Uterus (tissue), 4 donors: ENCODE data around the gene HOXB7. TPM values are rescaled to one million over a fixed set of nuclear protein-coding genes. Genes with fewer than 3 reads are reported as not detected.

Experiments used
- DNase-seq, 2 donors: peaks; one replicate each; pipeline ENCODE4 v3.0.0-alpha.2; 2019 to 2020
- H3K27ac ChIP-seq, 2 donors: fragments of 200-600 bp; sonication (generic); 1 replicate in 1 of 2; 2 replicates in 1 of 2; pipeline ENCODE4 v1.5.1; 2016 to 2018
- H3K27me3 ChIP-seq, 2 donors: fragments of 200-600 bp; sonication (generic); one replicate each; pipeline ENCODE4 v1.5.1; 2018 to 2019; ENCODE audit warnings: control low read depth in 1 of 2
- H3K36me3 ChIP-seq, 2 donors: fragments of 200-600 bp; sonication (generic); one replicate each; pipeline ENCODE4 v1.5.1; 2019; ENCODE audit warnings: control low read depth in 1 of 2
- H3K4me1 ChIP-seq, 2 donors: fragments of 200-600 bp; sonication (generic); one replicate each; pipeline ENCODE4 v1.5.1; 2018 to 2019; ENCODE audit warnings: control low read depth in 1 of 2
- H3K4me3 ChIP-seq, 2 donors: fragments of 200-600 bp; sonication (generic); 1 replicate in 1 of 2; 2 replicates in 1 of 2; pipeline ENCODE4 v1.5.1; 2018 to 2019; ENCODE audit warnings: mild to moderate bottlenecking in 1 of 2
- H3K9me3 ChIP-seq, 2 donors: fragments of 200-600 bp; sonication (generic); one replicate each; pipeline ENCODE4 v1.5.1; 2019; ENCODE audit warnings: control low read depth in 1 of 2
- POLR2A ChIP-seq, 2 donors: fragments of 450-650 bp; IDR thresholded peaks; one replicate each; pipeline ENCODE4 v1.6.1; 2016; ENCODE audit warnings: antibody characterized with exemption in 2 of 2, mild to moderate bottlenecking in 1 of 2, moderate library complexity in 1 of 2
- intact Hi-C: fragments of 100-400 bp; cut with DNase I; formaldehyde crosslinking; loops from one replicate; pipeline ENCODE4 v1.15.1; 2023; ENCODE audit warnings: low total_unique reads
- total RNA-seq, 4 donors: library from RNA; depleted of rRNA in 3 of 4; stranded (reverse); fragments of >200 nt in 3 of 4; gene quantifications; one replicate each; pipeline versions ENCODE4 v1.1.0 to v1.2.4, GENCODE V29; 2014 to 2023
- TF ChIP-seq, protein P1 (sequence below), 4 experiments: fragments of 200-600 bp in 2 of 4; fragments of 450-650 bp in 2 of 4; sonication (generic) in 2 of 4; IDR thresholded peaks; one replicate each; pipeline ENCODE4 v1.5.1; 2016 to 2019; ENCODE audit warnings: antibody characterized with exemption in 4 of 4, mild to moderate bottlenecking in 2 of 4, moderate library complexity in 1 of 4
- donor health status: DM: yes; HTN: yes; CAD: no.

The HOXB7 gene
- total RNA-seq, 4 donors from 2014 or later, result 1.0 to 6.9 (median 3.5) TPM; not detected in 1

GRCh38 chr17:48575066-48575582 is 35.7 kb downstream of the HOXB7 start:
- no peak for DNase-seq
- no peaks in the 10 kb centered on the region for H3K36me3 ChIP-seq
- peaks cover 0 to 26% of the 10 kb centered on the region in 2 donors for H3K27me3 ChIP-seq
- TF ChIP-seq POLR2A (IDR thresholded peaks at IDR 0.05), result no peak
- TF ChIP-seq, protein P1, sequence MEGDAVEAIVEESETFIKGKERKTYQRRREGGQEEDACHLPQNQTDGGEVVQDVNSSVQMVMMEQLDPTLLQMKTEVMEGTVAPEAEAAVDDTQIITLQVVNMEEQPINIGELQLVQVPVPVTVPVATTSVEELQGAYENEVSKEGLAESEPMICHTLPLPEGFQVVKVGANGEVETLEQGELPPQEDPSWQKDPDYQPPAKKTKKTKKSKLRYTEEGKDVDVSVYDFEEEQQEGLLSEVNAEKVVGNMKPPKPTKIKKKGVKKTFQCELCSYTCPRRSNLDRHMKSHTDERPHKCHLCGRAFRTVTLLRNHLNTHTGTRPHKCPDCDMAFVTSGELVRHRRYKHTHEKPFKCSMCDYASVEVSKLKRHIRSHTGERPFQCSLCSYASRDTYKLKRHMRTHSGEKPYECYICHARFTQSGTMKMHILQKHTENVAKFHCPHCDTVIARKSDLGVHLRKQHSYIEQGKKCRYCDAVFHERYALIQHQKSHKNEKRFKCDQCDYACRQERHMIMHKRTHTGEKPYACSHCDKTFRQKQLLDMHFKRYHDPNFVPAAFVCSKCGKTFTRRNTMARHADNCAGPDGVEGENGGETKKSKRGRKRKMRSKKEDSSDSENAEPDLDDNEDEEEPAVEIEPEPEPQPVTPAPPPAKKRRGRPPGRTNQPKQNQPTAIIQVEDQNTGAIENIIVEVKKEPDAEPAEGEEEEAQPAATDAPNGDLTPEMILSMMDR (IDR thresholded peaks at IDR 0.05), result no peak
- intact Hi-C loops, result no loop called here
- peaks cover 0 to 4% of the 10 kb centered on the region in 2 donors for H3K4me1 ChIP-seq
- H3K4me3 ChIP-seq, result no peak overlapping the region
- H3K27ac ChIP-seq, result no peak overlapping the region
- H3K9me3 ChIP-seq, result no peaks in the 10 kb centered on the region

- Histone ChIP-seq H3K4me3 (no peak overlapping the region), H3K27ac (no peak overlapping the region)
- intact Hi-C loops, result no loop called here
Measured at GRCh38 chr17:48574505-48575065, 36.2 kb downstream of the HOXB7 start.

GRCh38 chr17:48571826-48572417 is 38.9 kb downstream of the HOXB7 start:
- TF ChIP-seq POLR2A (IDR thresholded peaks at IDR 0.05), result no peak
- TF ChIP-seq, protein P1 (IDR thresholded peaks at IDR 0.05), result no peak
- Histone ChIP-seq H3K9me3 (no peaks in the 10 kb centered on the region), H3K4me1 (peaks cover 0 to 4% of the 10 kb centered on the region in 2 donors), H3K36me3 (no peaks in the 10 kb centered on the region), H3K27ac (peak overlapping the region in 1 of 2 donors; percentile 34), H3K4me3 (no peak overlapping the region), H3K27me3 (peaks cover 0 to 27% of the 10 kb centered on the region in 2 donors)
- no peak for DNase-seq
- intact Hi-C loops, result no loop called here

More at GRCh38 chr17:48574505-48575065, 36.2 kb downstream of the HOXB7 start:
- TF ChIP-seq, protein P1 (IDR thresholded peaks at IDR 0.05), result no peak
- TF ChIP-seq POLR2A (IDR thresholded peaks at IDR 0.05), result no peak
- Histone ChIP-seq H3K4me1 (peaks cover 0 to 4% of the 10 kb centered on the region in 2 donors), H3K9me3 (no peaks in the 10 kb centered on the region), H3K36me3 (no peaks in the 10 kb centered on the region), H3K27me3 (peaks cover 0 to 21% of the 10 kb centered on the region in 2 donors)
- no peak for DNase-seq

GRCh38 chr17:48571024-48571818 is 39.6 kb downstream of the HOXB7 start:
- H3K27me3 ChIP-seq, result peaks cover 0 to 24% of the 10 kb centered on the region in 2 donors
- no peaks in the 10 kb centered on the region for H3K4me1 ChIP-seq
- peak overlapping the region in 1 of 2 donors; percentile 34 for H3K27ac ChIP-seq
- no peak for DNase-seq
- H3K4me3 ChIP-seq, result no peak overlapping the region
- intact Hi-C loops, result no loop called here
- no peaks in the 10 kb centered on the region for H3K36me3 ChIP-seq
- TF ChIP-seq POLR2A (IDR thresholded peaks at IDR 0.05), result no peak
- TF ChIP-seq, protein P1 (IDR thresholded peaks at IDR 0.05), result no peak
- H3K9me3 ChIP-seq, result no peaks in the 10 kb centered on the region
